GM10847 (cell line): Measurements from ENCODE around the gene CDR2L.

ENCODE experiments used
- POLR2A ChIP-seq: IDR thresholded peaks from 2 replicates; pipeline ENCODE4 v1.6.1; 2011; ENCODE audit not compliant: insufficient read length; ENCODE audit errors: extremely low read depth

CDR2L gene

GRCh38 chr17:75011401-75012095 lies 24.1 kb downstream of the CDR2L start:
- no peak for TF ChIP-seq POLR2A

- TF ChIP-seq POLR2A, result no peak
These were observed 24.6 kb downstream of the CDR2L start for GRCh38 chr17:75012096-75012345.

- peak; percentile 74 for TF ChIP-seq POLR2A
These were observed 25.1 kb downstream of the CDR2L start, which contains the start of gene MRPL58 for GRCh38 chr17:75012346-75013091. MRPL58 (plus strand) TSS chr17:75012670; CDS start chr17:75012687, 17 bp downstream.

GRCh38 chr17:75013092-75013559 lies 25.7 kb downstream of the CDR2L start:
- TF ChIP-seq POLR2A, result no peak

GRCh38 chr17:75019146-75019545 lies 31.7 kb downstream of the CDR2L start:
- no peak for TF ChIP-seq POLR2A

- no peak for TF ChIP-seq POLR2A
These were observed 32.3 kb downstream of the CDR2L start for GRCh38 chr17:75019710-75020109.

- no peak for TF ChIP-seq POLR2A
These were observed 33.1 kb downstream of the CDR2L start for GRCh38 chr17:75020331-75021110.

- no peak for TF ChIP-seq POLR2A
These were observed 37.4 kb downstream of the CDR2L start for GRCh38 chr17:75024686-75025397.

- TF ChIP-seq POLR2A, result no peak
These were observed 42.7 kb downstream of the CDR2L start for GRCh38 chr17:75030161-75030560.

- no peak for TF ChIP-seq POLR2A
These were observed 44.7 kb downstream of the CDR2L start for GRCh38 chr17:75031972-75032719.

GRCh38 chr17:75032720-75033280 lies 45.4 kb downstream of the CDR2L start:
- TF ChIP-seq POLR2A, result no peak

GRCh38 chr17:75033346-75034235 lies 46.2 kb downstream of the CDR2L start:
- no peak for TF ChIP-seq POLR2A

- no peak for TF ChIP-seq POLR2A
These were observed 46.9 kb downstream of the CDR2L start for GRCh38 chr17:75034236-75034908.
